Measurements from ENCODE around the gene CLASP1. TPM values are rescaled to one million over a fixed set of nuclear protein-coding genes. Genes with fewer than 3 reads are reported as not detected.
"Not testable (repeated sequence)": the region's sequence is repeated elsewhere in the genome, so short reads cannot be mapped to it uniquely, and the experiment has no call there.

The CLASP1 gene
- total and polyA plus RNA-seq, 9 donors = 40.3 to 67.9 (median 51.7) TPM

- Histone ChIP-seq H3K27me3 (ENCODE audit: control insufficient read depth, insufficient read depth, low read length) (no peaks in the 10 kb centered on the region), H3K4me1 (ENCODE audit: control insufficient read depth, insufficient read depth, low read length) (peaks cover 6% of the 10 kb centered on the region)
- no CpG with 5 or more reads among the region's 2 CpGs for WGBS (ENCODE audit: insufficient coverage)
Measured at GRCh38 chr2:121688820-121689219, 39.6 kb upstream of the CLASP1 start.

GRCh38 chr2:121686902-121687301 lies 37.6 kb upstream of the CLASP1 start:
- Histone ChIP-seq H3K9me3 (replicated peaks; ENCODE audit: control insufficient read depth, low read depth, low read length) (peaks cover 21% of the 10 kb centered on the region), H3K27me3 (ENCODE audit: control insufficient read depth, insufficient read depth, low read length) (no peaks in the 10 kb centered on the region), H3K36me3 (ENCODE audit: control insufficient read depth, insufficient read depth, low read length) (no peaks in the 10 kb centered on the region), H3K4me1 (ENCODE audit: control insufficient read depth, insufficient read depth, low read length) (peaks cover 6% of the 10 kb centered on the region), H3K27ac (ENCODE audit: low read length) (no peak overlapping the region), H3K4me3 (ENCODE audit: low read length) (no peak overlapping the region)
- 73% methylated on average over 1 of the region's 2 CpGs for WGBS (ENCODE audit: insufficient coverage)
- DNase-seq = no peak

More at GRCh38 chr2:121688820-121689219, 39.6 kb upstream of the CLASP1 start:
- Histone ChIP-seq H3K36me3 (ENCODE audit: control insufficient read depth, insufficient read depth, low read length) (no peaks in the 10 kb centered on the region), H3K27ac (ENCODE audit: low read length) (no peak overlapping the region), H3K9me3 (replicated peaks; ENCODE audit: control insufficient read depth, low read depth, low read length) (peaks cover 2% of the 10 kb centered on the region), H3K4me3 (ENCODE audit: low read length) (no peak overlapping the region)
- no peak for DNase-seq

- no peak for DNase-seq
- Histone ChIP-seq H3K36me3 (ENCODE audit: control insufficient read depth, insufficient read depth, low read length) (no peaks in the 10 kb centered on the region), H3K4me1 (ENCODE audit: control insufficient read depth, insufficient read depth, low read length) (peaks cover 6% of the 10 kb centered on the region), H3K4me3 (ENCODE audit: low read length) (no peak overlapping the region), H3K27ac (ENCODE audit: low read length) (no peak overlapping the region), H3K9me3 (replicated peaks; ENCODE audit: control insufficient read depth, low read depth, low read length) (peaks cover 21% of the 10 kb centered on the region), H3K27me3 (ENCODE audit: control insufficient read depth, insufficient read depth, low read length) (no peaks in the 10 kb centered on the region)
- 74% methylated on average over 19 of the region's 19 CpGs for WGBS (ENCODE audit: insufficient coverage)
Measured at GRCh38 chr2:121686218-121686617, 37.0 kb upstream of the CLASP1 start.

DNA sequence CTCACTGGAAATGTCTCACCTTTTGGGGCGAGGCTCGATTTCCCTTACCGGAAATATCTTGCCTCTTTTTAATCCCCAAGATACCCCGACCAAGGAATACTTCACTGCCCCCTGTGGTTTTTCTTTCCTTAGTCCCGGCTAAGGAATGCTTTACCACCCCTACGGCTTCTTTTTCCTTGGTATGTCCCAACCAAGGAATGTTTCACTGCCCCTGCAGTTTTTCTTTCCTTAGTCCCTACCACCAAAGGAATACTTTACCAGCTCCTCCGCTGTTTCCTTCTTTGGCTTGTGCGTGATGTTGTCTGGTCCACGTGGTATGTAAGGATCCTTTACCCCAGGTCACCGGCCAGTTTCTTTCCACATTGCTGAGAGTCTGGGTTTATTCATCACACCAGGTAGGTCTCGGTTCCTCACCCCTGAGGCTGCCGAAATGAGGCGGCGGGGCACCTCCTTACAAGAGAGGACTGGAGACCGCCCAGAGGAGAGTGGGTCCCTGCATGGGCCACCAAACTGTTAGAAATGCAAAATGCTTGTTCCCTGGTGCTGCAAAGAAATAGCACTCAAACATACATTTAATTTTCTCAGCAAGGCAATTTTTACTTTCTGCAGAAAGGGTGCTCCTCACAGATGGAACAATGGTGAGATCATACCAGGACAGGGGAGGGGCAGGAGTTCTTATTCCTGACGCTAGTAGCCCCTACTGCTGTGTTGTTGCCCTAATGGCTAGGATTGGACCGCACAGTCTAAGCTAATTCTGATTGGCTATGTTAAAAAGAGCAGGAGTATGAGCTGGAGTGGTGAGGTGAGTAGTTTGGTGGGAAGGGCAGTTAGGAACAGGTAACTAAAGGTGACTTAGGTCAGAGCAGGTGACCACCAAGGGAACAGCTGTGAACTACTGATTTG lies 33.4 kb upstream of the CLASP1 start:
- Histone ChIP-seq H3K9me3 (replicated peaks; ENCODE audit: control insufficient read depth, low read depth, low read length) (peaks cover 21% of the 10 kb centered on the region), H3K4me1 (ENCODE audit: control insufficient read depth, insufficient read depth, low read length) (no peaks in the 10 kb centered on the region), H3K36me3 (ENCODE audit: control insufficient read depth, insufficient read depth, low read length) (no peaks in the 10 kb centered on the region), H3K4me3 (ENCODE audit: low read length) (no peak overlapping the region), H3K27me3 (ENCODE audit: control insufficient read depth, insufficient read depth, low read length) (no peaks in the 10 kb centered on the region), H3K27ac (ENCODE audit: low read length) (no peak overlapping the region)
- WGBS (ENCODE audit: insufficient coverage) = 87% methylated on average over 12 of the region's 17 CpGs
- no peak for DNase-seq

DNA sequence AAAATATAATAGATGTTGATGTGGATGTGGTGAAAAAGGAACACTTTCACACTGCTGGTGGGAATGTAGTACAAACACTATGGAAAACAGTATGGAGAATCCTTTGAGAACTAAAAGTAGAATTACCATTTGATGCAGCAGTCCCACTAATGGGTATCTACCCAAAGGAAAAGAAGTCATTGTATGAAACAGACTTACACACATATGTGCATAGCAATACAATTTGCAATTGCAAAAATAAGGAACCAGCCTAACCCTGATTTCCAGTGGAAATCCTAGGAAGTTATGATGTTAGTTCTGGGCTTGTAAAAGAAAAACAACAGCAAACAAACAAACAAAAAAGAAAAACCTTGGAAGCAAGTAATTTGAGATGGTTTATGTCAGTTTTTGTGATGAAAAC lies 28.6 kb upstream of the CLASP1 start:
- DNase-seq = no peak
- Histone ChIP-seq H3K4me1 (ENCODE audit: control insufficient read depth, insufficient read depth, low read length) (no peaks in the 10 kb centered on the region), H3K27me3 (ENCODE audit: control insufficient read depth, insufficient read depth, low read length) (no peaks in the 10 kb centered on the region), H3K27ac (ENCODE audit: low read length) (no peak overlapping the region), H3K4me3 (ENCODE audit: low read length) (no peak overlapping the region), H3K36me3 (ENCODE audit: control insufficient read depth, insufficient read depth, low read length) (no peaks in the 10 kb centered on the region), H3K9me3 (replicated peaks; ENCODE audit: control insufficient read depth, low read depth, low read length) (peaks cover 23% of the 10 kb centered on the region)

DNA sequence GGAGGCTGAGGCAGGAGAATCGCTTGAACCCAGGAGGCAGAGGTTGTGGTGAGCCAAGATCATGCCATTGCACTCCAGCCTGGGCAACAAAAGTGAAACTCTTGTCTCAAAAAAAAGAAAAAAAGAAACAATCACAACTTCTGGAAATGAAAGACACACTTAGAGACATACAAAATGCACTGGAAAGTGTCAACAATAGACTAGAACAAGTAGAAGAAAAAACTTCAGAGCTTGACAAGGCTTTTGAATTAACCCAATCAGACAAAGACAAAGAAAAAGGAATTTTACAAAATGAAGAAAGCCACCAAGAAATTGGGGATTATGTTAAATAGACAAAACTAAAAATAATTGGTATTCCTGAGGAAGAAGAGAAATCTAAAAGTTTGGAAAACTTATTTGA lies 22.4 kb upstream of the CLASP1 start:
- H3K4me3 ChIP-seq (ENCODE audit: low read length); H3K27ac ChIP-seq (ENCODE audit: low read length); H3K4me1 ChIP-seq (ENCODE audit: control insufficient read depth, insufficient read depth, low read length); H3K27me3 ChIP-seq (ENCODE audit: control insufficient read depth, insufficient read depth, low read length); H3K36me3 ChIP-seq (ENCODE audit: control insufficient read depth, insufficient read depth, low read length); DNase-seq: not testable (repeated sequence)
- peaks cover 38% of the 10 kb centered on the region for H3K9me3 ChIP-seq (replicated peaks; ENCODE audit: control insufficient read depth, low read depth, low read length)
- no CpG with 5 or more reads among the region's 1 CpG for WGBS (ENCODE audit: insufficient coverage)

DNA sequence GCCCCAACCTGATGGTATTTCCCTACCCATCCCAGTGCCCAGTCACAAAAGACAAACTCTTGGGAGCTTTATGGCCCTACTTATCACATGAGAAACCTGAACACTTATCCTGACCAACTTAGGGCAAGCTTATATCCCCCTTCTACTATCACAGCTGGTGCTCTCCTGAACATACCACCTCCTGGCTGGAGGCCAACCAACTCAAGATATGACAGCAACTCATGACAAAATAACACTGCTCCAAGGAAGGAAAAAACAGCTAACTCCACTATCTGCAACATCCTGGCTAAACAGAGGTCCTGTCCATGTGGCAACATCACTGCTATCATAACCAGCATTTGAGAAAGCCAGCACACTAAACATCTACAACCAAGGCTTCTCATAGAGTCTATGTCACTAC lies 20.9 kb upstream of the CLASP1 start:
- no peak overlapping the region for H3K4me3 ChIP-seq (ENCODE audit: low read length)
- H3K27me3 ChIP-seq (ENCODE audit: control insufficient read depth, insufficient read depth, low read length) = no peaks in the 10 kb centered on the region
- no peak overlapping the region for H3K27ac ChIP-seq (ENCODE audit: low read length)
- peaks cover 28% of the 10 kb centered on the region for H3K9me3 ChIP-seq (replicated peaks; ENCODE audit: control insufficient read depth, low read depth, low read length)
- H3K4me1 ChIP-seq (ENCODE audit: control insufficient read depth, insufficient read depth, low read length) = no peaks in the 10 kb centered on the region
- no peak for DNase-seq
- no peaks in the 10 kb centered on the region for H3K36me3 ChIP-seq (ENCODE audit: control insufficient read depth, insufficient read depth, low read length)

GRCh38 chr2:121667618-121668017 lies 18.4 kb upstream of the CLASP1 start:
- 100% methylated on average over 1 of the region's 1 CpG for WGBS (ENCODE audit: insufficient coverage)
- H3K36me3 ChIP-seq (ENCODE audit: control insufficient read depth, insufficient read depth, low read length) = no peaks in the 10 kb centered on the region
- no peak overlapping the region for H3K4me3 ChIP-seq (ENCODE audit: low read length)
- H3K4me1 ChIP-seq (ENCODE audit: control insufficient read depth, insufficient read depth, low read length) = no peaks in the 10 kb centered on the region
- H3K27me3 ChIP-seq (ENCODE audit: control insufficient read depth, insufficient read depth, low read length) = no peaks in the 10 kb centered on the region
- peaks cover 22% of the 10 kb centered on the region for H3K9me3 ChIP-seq (replicated peaks; ENCODE audit: control insufficient read depth, low read depth, low read length)
- no peak for DNase-seq
- H3K27ac ChIP-seq (ENCODE audit: low read length) = no peak overlapping the region

- H3K4me1 ChIP-seq (ENCODE audit: control insufficient read depth, insufficient read depth, low read length) = no peaks in the 10 kb centered on the region
- H3K27me3 ChIP-seq (ENCODE audit: control insufficient read depth, insufficient read depth, low read length) = no peaks in the 10 kb centered on the region
- DNase-seq = no peak
- H3K27ac ChIP-seq (ENCODE audit: low read length) = no peak overlapping the region
- WGBS (ENCODE audit: insufficient coverage) = no CpG with 5 or more reads among the region's 1 CpG
- H3K4me3 ChIP-seq (ENCODE audit: low read length) = no peak overlapping the region
- H3K9me3 ChIP-seq (replicated peaks; ENCODE audit: control insufficient read depth, low read depth, low read length) = peaks cover 10% of the 10 kb centered on the region
- H3K36me3 ChIP-seq (ENCODE audit: control insufficient read depth, insufficient read depth, low read length) = no peaks in the 10 kb centered on the region
Measured at GRCh38 chr2:121666042-121666441, 16.8 kb upstream of the CLASP1 start.

GRCh38 chr2:121665504-121665903 lies 16.2 kb upstream of the CLASP1 start:
- H3K4me3 ChIP-seq (ENCODE audit: low read length) = no peak overlapping the region
- H3K9me3 ChIP-seq (replicated peaks; ENCODE audit: control insufficient read depth, low read depth, low read length) = peaks cover 8% of the 10 kb centered on the region
- no peaks in the 10 kb centered on the region for H3K27me3 ChIP-seq (ENCODE audit: control insufficient read depth, insufficient read depth, low read length)
- H3K27ac ChIP-seq (ENCODE audit: low read length) = no peak overlapping the region
- WGBS (ENCODE audit: insufficient coverage) = 50% methylated on average over 1 of the region's 3 CpGs
- no peaks in the 10 kb centered on the region for H3K4me1 ChIP-seq (ENCODE audit: control insufficient read depth, insufficient read depth, low read length)
- no peaks in the 10 kb centered on the region for H3K36me3 ChIP-seq (ENCODE audit: control insufficient read depth, insufficient read depth, low read length)
- DNase-seq = no peak

All from muscle of leg (tissue), 11 donors.